GM23338 (cell line): ENCODE results near the gene GRIK1. TPM values are rescaled to one million over a fixed set of nuclear protein-coding genes. Genes with fewer than 3 reads are reported as not detected.

Source experiments
- ATAC-seq: fragments of 200-7000 bp; cut with Tn5 transposase; 3 replicates; pipeline ENCODE4 v1.9.1; 2020
- DNase-seq: peaks from one replicate; pipeline ENCODE4 v3.0.0-alpha.2; 2015; ENCODE audit warnings: low spot score
- H2AFZ ChIP-seq: fragments of 200-600 bp; sonication (generic); 2 replicates; pipeline ENCODE4 v1.8.0; 2016; ENCODE audit warnings: antibody characterized with exemption, mild to moderate bottlenecking, moderate library complexity
- H3F3A ChIP-seq: fragments of 200-600 bp; sonication (generic); replicated peaks from 2 replicates; pipeline ENCODE4 v1.8.0; 2017; ENCODE audit warnings: antibody characterized with exemption, mixed run types, low read depth
- H3K27ac ChIP-seq: fragments of 200-600 bp; sonication (generic); 2 replicates; pipeline ENCODE4 v1.6.1; 2016; ENCODE audit warnings: low read depth
- H3K27me3 ChIP-seq: fragments of 200-600 bp; sonication (generic); 2 replicates; pipeline ENCODE4 v1.8.0; 2016; ENCODE audit warnings: mild to moderate bottlenecking, mixed run types, moderate library complexity; ENCODE audit not compliant: insufficient read depth
- H3K36me3 ChIP-seq: fragments of 200-600 bp; sonication (generic); 2 replicates; pipeline ENCODE4 v1.8.0; 2016; ENCODE audit warnings: mild to moderate bottlenecking; ENCODE audit not compliant: insufficient read depth
- H3K4me1 ChIP-seq: fragments of 200-600 bp; sonication (generic); 2 replicates; pipeline ENCODE4 v1.8.0; 2016; ENCODE audit warnings: mild to moderate bottlenecking, moderate library complexity; ENCODE audit not compliant: insufficient read depth
- H3K4me2 ChIP-seq: fragments of 200-600 bp; sonication (generic); 2 replicates; pipeline ENCODE4 v1.7.1; 2017; ENCODE audit warnings: mixed run types
- H3K4me3 ChIP-seq: fragments of 200-600 bp; sonication (generic); 2 replicates; pipeline ENCODE4 v1.6.1; 2016; ENCODE audit warnings: mixed run types
- H3K79me2 ChIP-seq: fragments of 200-600 bp; sonication (generic); replicated peaks from 2 replicates; pipeline ENCODE4 v1.8.0; 2017; ENCODE audit warnings: mild to moderate bottlenecking; ENCODE audit not compliant: insufficient read depth
- H3K9me2 ChIP-seq: fragments of 200-600 bp; sonication (generic); 2 replicates; pipeline ENCODE4 v1.8.0; 2017; ENCODE audit not compliant: insufficient read depth
- H4K20me1 ChIP-seq: fragments of 200-600 bp; sonication (generic); replicated peaks from 2 replicates; pipeline ENCODE4 v1.8.0; 2017; ENCODE audit warnings: mild to moderate bottlenecking; ENCODE audit not compliant: insufficient read depth
- H3K27ac Mint-ChIP-seq: 2 replicates; pipeline ENCODE4 v1.8.0; 2020; ENCODE audit warnings: inconsistent platforms, mild to moderate bottlenecking, moderate library complexity, mixed read lengths
- H3K27me3 Mint-ChIP-seq: 3 replicates; pipeline ENCODE4 v1.8.0; 2022; ENCODE audit warnings: low read depth, mild to moderate bottlenecking, moderate library complexity, mixed read lengths, inconsistent platforms; ENCODE audit not compliant: insufficient read depth, poor library complexity
- H3K36me3 Mint-ChIP-seq: 3 replicates; pipeline ENCODE4 v1.8.0; 2021; ENCODE audit warnings: low read depth, mild to moderate bottlenecking, inconsistent platforms, moderate library complexity, mixed read lengths
- H3K4me1 Mint-ChIP-seq: 3 replicates; pipeline ENCODE4 v1.8.0; 2020; ENCODE audit warnings: mild to moderate bottlenecking, inconsistent platforms, mixed read lengths
- H3K4me3 Mint-ChIP-seq: 3 replicates; pipeline ENCODE4 v1.8.0; 2021; ENCODE audit warnings: moderate library complexity, mild to moderate bottlenecking, inconsistent platforms, mixed read lengths
- H3K9me3 Mint-ChIP-seq: 3 replicates; pipeline ENCODE4 v1.8.0; 2020; ENCODE audit warnings: moderate library complexity, mild to moderate bottlenecking, inconsistent platforms, mixed read lengths
- CREB1 ChIP-seq: fragments of 250-450 bp; sonication (Bioruptor Pico); IDR thresholded peaks from 2 replicates; pipeline ENCODE4 v1.5.0; 2020; ENCODE audit warnings: low read depth, mild to moderate bottlenecking, moderate library complexity
- EZH2 ChIP-seq: fragments of 200-600 bp; sonication (generic); IDR thresholded peaks from one replicate; pipeline ENCODE4 v1.8.0; 2017; ENCODE audit warnings: antibody characterized with exemption, mild to moderate bottlenecking, low read depth; ENCODE audit not compliant: unreplicated experiment
- EZH2phosphoT487 ChIP-seq: fragments of 200-600 bp; sonication (generic); IDR thresholded peaks from one replicate; pipeline ENCODE4 v1.8.1; 2018; ENCODE audit warnings: antibody characterized with exemption; ENCODE audit not compliant: unreplicated experiment
- JUNB ChIP-seq: IDR thresholded peaks from one replicate; pipeline ENCODE4 v1.6.1; 2016; ENCODE audit warnings: antibody characterized with exemption; ENCODE audit not compliant: unreplicated experiment
- NANOG ChIP-seq: IDR thresholded peaks from 2 replicates; pipeline ENCODE4 v1.6.1; 2016; ENCODE audit warnings: antibody characterized with exemption, borderline replicate concordance
- POLR2AphosphoS5 ChIP-seq: IDR thresholded peaks from 2 replicates; pipeline ENCODE4 v1.6.1; 2016; ENCODE audit warnings: antibody characterized with exemption, low read depth
- STAT1 ChIP-seq: IDR thresholded peaks from one replicate; pipeline ENCODE4 v1.6.1; 2016; ENCODE audit warnings: antibody characterized with exemption; ENCODE audit not compliant: unreplicated experiment
- ZNF114 ChIP-seq: fragments of 250-450 bp; sonication (Bioruptor Pico); IDR thresholded peaks from 2 replicates; pipeline ENCODE4 v1.5.0; 2020; ENCODE audit warnings: mild to moderate bottlenecking, moderate library complexity
- ZNF331 ChIP-seq: fragments of 250-450 bp; sonication (Bioruptor Pico); IDR thresholded peaks from 2 replicates; pipeline ENCODE4 v1.5.0; 2020; ENCODE audit warnings: low read depth, mild to moderate bottlenecking, moderate library complexity
- long read RNA-seq: library from polyadenylated mRNA; unstranded; transcript quantifications from one replicate; pipeline ENCODE4 v2.0.0, GENCODE V29; 2020; ENCODE audit not compliant: unreplicated experiment
- polyA plus RNA-seq: library from polyadenylated mRNA; unstranded; fragments of >200 nt; fragmentation: Nextera tagmentation; extraction: Ambion mirVana; gene quantifications from 2 replicates; pipeline ENCODE4 v1.2.1, GENCODE V29; 2016
- total RNA-seq: library from RNA; depleted of rRNA; stranded (reverse); fragments of >200 nt; shearing (Covaris generic); gene quantifications from 2 replicates; pipeline ENCODE4 v1.2.3, GENCODE V29; 2014; rRNA removed
- TF ChIP-seq, protein P1 (sequence below): IDR thresholded peaks from 2 replicates; pipeline ENCODE4 v1.6.1; 2016; ENCODE audit warnings: antibody characterized with exemption
- TF ChIP-seq, protein P2 (sequence below): fragments of 250-450 bp; sonication (Bioruptor Pico); IDR thresholded peaks from 2 replicates; pipeline ENCODE4 v1.5.0; 2020; ENCODE audit warnings: mild to moderate bottlenecking, moderate library complexity
- TF ChIP-seq, protein P3 (sequence below): IDR thresholded peaks from one replicate; pipeline ENCODE4 v1.6.1; 2018; ENCODE audit warnings: antibody characterized with exemption; ENCODE audit not compliant: unreplicated experiment

Gene GRIK1
- total RNA-seq (0.23 and 0.42 TPM in 2 replicates), polyA plus RNA-seq (0.18 TPM in 1 of 2 replicates, not detected in the other)
- long read RNA-seq = 0 reads

DNA sequence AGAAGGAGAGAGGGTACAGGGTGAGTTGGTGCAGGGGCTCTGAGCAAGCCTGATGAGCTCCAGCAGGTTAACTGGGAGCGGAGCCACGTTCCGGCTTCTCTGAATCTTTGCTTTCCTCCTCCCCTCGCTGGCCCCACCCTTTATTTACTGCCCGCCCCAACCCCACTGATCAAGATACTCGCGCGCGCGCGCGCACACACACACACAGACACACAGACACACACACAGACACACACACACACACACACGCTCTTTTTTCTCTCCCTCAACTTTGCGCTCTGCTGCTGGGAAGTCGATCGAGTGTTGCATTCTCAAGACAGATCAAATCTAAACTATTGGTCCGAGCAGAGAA is at the start of gene GRIK1:
Gene GRIK1, minus strand, starts transcription at position 73 of the 352 bp plus-strand sequence.
- Histone ChIP-seq H3K4me1 (peaks cover 5% of the 10 kb centered on the region; the same call in 1 of the 2 replicates), H3K9me2 (no peaks in the 10 kb centered on the region), H3F3A (no peaks in the 10 kb centered on the region), H3K4me2 (peak within 1 kb of the TSS; percentile 98), H3K36me3 (no peaks in the 10 kb centered on the region), H2AFZ (peak within 1 kb of the TSS; percentile 100), H3K79me2 (no peaks in the 10 kb centered on the region), H3K4me3 (peak within 1 kb of the TSS; percentile 87), H4K20me1 (peaks cover 4% of the 10 kb centered on the region; the same call in 1 of the 2 replicates), H3K27ac (no peak within 1 kb of the TSS), H3K27me3 (peaks cover 62% of the 10 kb centered on the region)
- Mint-ChIP-seq H3K27ac (no peak within 1 kb of the TSS), H3K27me3 (peaks cover 36% of the 10 kb centered on the region), H3K9me3 (no peaks in the 10 kb centered on the region; the same call in 2 of the 3 replicates), H3K4me1 (peaks cover 4% of the 10 kb centered on the region), H3K36me3 (no peaks in the 10 kb centered on the region), H3K4me3 (peak within 1 kb of the TSS; percentile 82)
- peak; percentile 61 for DNase-seq
- peak; percentile 65 for ATAC-seq
- TF ChIP-seq EZH2 = peak; percentile 28
- TF ChIP-seq STAT1 = no peak
- no peak for TF ChIP-seq JUNB
- no peak for TF ChIP-seq CREB1 (CRISPR knock-in tag)

DNA sequence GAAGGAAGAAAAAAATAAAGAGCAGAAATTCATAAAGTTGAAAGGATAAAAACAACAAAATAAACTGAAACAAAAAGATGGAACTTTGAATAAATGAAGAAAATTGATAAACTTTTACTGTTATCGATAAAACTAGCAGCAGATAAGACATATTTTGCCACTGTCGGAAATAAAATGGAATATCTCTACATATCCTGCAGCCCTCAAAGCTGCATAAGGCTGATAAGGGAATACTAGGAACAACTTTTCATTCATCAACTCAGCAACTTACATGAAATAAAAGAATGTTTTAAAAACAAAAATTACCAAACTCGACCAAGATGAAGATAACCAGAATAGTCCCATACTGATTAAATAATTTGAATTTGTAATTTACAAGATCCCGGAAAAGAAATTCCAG is 48.0 kb upstream of the GRIK1 start:
- Histone ChIP-seq H3K4me3 (no peak overlapping the region), H4K20me1 (no peaks in the 10 kb centered on the region), H3K36me3 (no peaks in the 10 kb centered on the region), H3F3A (no peaks in the 10 kb centered on the region), H3K27me3 (no peaks in the 10 kb centered on the region), H3K79me2 (no peaks in the 10 kb centered on the region), H3K27ac (no peak overlapping the region), H3K4me2 (no peak overlapping the region), H2AFZ (no peak overlapping the region), H3K9me2 (no peaks in the 10 kb centered on the region), H3K4me1 (no peaks in the 10 kb centered on the region)
- Mint-ChIP-seq H3K4me3 (no peak overlapping the region), H3K27me3 (peaks cover 2% of the 10 kb centered on the region), H3K4me1 (peaks cover 6% of the 10 kb centered on the region; the same call in 2 of the 3 replicates), H3K27ac (no peak overlapping the region), H3K36me3 (peaks cover 15% of the 10 kb centered on the region), H3K9me3 (peaks cover 19% of the 10 kb centered on the region)
- TF ChIP-seq STAT1 = no peak
- no peak for TF ChIP-seq EZH2phosphoT487
- TF ChIP-seq ZNF114 (CRISPR knock-in tag) = no peak
- TF ChIP-seq, protein P1, sequence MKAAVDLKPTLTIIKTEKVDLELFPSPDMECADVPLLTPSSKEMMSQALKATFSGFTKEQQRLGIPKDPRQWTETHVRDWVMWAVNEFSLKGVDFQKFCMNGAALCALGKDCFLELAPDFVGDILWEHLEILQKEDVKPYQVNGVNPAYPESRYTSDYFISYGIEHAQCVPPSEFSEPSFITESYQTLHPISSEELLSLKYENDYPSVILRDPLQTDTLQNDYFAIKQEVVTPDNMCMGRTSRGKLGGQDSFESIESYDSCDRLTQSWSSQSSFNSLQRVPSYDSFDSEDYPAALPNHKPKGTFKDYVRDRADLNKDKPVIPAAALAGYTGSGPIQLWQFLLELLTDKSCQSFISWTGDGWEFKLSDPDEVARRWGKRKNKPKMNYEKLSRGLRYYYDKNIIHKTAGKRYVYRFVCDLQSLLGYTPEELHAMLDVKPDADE = no peak
- TF ChIP-seq, protein P2, sequence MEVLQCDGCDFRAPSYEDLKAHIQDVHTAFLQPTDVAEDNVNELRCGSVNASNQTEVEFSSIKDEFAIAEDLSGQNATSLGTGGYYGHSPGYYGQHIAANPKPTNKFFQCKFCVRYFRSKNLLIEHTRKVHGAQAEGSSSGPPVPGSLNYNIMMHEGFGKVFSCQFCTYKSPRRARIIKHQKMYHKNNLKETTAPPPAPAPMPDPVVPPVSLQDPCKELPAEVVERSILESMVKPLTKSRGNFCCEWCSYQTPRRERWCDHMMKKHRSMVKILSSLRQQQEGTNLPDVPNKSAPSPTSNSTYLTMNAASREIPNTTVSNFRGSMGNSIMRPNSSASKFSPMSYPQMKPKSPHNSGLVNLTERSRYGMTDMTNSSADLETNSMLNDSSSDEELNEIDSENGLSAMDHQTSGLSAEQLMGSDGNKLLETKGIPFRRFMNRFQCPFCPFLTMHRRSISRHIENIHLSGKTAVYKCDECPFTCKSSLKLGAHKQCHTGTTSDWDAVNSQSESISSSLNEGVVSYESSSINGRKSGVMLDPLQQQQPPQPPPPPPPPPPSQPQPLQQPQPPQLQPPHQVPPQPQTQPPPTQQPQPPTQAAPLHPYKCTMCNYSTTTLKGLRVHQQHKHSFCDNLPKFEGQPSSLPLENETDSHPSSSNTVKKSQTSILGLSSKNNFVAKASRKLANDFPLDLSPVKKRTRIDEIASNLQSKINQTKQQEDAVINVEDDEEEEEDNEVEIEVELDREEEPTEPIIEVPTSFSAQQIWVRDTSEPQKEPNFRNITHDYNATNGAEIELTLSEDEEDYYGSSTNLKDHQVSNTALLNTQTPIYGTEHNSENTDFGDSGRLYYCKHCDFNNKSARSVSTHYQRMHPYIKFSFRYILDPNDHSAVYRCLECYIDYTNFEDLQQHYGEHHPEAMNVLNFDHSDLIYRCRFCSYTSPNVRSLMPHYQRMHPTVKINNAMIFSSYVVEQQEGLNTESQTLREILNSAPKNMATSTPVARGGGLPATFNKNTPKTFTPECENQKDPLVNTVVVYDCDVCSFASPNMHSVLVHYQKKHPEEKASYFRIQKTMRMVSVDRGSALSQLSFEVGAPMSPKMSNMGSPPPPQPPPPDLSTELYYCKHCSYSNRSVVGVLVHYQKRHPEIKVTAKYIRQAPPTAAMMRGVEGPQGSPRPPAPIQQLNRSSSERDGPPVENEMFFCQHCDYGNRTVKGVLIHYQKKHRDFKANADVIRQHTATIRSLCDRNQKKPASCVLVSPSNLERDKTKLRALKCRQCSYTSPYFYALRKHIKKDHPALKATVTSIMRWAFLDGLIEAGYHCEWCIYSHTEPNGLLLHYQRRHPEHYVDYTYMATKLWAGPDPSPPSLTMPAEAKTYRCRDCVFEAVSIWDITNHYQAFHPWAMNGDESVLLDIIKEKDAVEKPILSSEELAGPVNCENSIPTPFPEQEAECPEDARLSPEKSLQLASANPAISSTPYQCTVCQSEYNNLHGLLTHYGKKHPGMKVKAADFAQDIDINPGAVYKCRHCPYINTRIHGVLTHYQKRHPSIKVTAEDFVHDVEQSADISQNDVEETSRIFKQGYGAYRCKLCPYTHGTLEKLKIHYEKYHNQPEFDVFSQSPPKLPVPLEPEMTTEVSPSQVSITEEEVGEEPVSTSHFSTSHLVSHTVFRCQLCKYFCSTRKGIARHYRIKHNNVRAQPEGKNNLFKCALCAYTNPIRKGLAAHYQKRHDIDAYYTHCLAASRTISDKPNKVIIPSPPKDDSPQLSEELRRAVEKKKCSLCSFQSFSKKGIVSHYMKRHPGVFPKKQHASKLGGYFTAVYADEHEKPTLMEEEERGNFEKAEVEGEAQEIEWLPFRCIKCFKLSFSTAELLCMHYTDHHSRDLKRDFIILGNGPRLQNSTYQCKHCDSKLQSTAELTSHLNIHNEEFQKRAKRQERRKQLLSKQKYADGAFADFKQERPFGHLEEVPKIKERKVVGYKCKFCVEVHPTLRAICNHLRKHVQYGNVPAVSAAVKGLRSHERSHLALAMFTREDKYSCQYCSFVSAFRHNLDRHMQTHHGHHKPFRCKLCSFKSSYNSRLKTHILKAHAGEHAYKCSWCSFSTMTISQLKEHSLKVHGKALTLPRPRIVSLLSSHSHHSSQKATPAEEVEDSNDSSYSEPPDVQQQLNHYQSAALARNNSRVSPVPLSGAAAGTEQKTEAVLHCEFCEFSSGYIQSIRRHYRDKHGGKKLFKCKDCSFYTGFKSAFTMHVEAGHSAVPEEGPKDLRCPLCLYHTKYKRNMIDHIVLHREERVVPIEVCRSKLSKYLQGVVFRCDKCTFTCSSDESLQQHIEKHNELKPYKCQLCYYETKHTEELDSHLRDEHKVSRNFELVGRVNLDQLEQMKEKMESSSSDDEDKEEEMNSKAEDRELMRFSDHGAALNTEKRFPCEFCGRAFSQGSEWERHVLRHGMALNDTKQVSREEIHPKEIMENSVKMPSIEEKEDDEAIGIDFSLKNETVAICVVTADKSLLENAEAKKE = no peak
- TF ChIP-seq POLR2AphosphoS5 = no peak
- no peak for TF ChIP-seq ZNF331 (CRISPR knock-in tag)
- no peak for TF ChIP-seq JUNB
- TF ChIP-seq CREB1 (CRISPR knock-in tag) = no peak
- TF ChIP-seq, protein P3, sequence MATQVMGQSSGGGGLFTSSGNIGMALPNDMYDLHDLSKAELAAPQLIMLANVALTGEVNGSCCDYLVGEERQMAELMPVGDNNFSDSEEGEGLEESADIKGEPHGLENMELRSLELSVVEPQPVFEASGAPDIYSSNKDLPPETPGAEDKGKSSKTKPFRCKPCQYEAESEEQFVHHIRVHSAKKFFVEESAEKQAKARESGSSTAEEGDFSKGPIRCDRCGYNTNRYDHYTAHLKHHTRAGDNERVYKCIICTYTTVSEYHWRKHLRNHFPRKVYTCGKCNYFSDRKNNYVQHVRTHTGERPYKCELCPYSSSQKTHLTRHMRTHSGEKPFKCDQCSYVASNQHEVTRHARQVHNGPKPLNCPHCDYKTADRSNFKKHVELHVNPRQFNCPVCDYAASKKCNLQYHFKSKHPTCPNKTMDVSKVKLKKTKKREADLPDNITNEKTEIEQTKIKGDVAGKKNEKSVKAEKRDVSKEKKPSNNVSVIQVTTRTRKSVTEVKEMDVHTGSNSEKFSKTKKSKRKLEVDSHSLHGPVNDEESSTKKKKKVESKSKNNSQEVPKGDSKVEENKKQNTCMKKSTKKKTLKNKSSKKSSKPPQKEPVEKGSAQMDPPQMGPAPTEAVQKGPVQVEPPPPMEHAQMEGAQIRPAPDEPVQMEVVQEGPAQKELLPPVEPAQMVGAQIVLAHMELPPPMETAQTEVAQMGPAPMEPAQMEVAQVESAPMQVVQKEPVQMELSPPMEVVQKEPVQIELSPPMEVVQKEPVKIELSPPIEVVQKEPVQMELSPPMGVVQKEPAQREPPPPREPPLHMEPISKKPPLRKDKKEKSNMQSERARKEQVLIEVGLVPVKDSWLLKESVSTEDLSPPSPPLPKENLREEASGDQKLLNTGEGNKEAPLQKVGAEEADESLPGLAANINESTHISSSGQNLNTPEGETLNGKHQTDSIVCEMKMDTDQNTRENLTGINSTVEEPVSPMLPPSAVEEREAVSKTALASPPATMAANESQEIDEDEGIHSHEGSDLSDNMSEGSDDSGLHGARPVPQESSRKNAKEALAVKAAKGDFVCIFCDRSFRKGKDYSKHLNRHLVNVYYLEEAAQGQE = no peak
- no peak for TF ChIP-seq NANOG
- DNase-seq = no peak
- no peak for ATAC-seq
